HepG2 (cell line): ENCODE results near the gene SAMD4B. TPM values are rescaled to one million over a fixed set of nuclear protein-coding genes. Genes with fewer than 3 reads are reported as not detected.
A peak's percentile ranks its signal among the peaks of the same experiment; 100 is the strongest.

ENCODE experiments used
- BCL6 ChIP-seq: IDR thresholded peaks from 2 replicates; pipeline ENCODE4 v1.6.1; 2016; ENCODE audit warnings: missing genetic modification reagents, missing compliant biosample characterization
- BCLAF1 ChIP-seq: fragments of 450-650 bp; IDR thresholded peaks from 2 replicates; pipeline ENCODE4 v1.6.1; 2017; ENCODE audit warnings: mild to moderate bottlenecking
- CBFB ChIP-seq: sonication (generic); formaldehyde crosslinking; IDR thresholded peaks from 2 replicates; pipeline ENCODE4 v1.4.0; 2020; ENCODE audit warnings: missing genetic modification reagents
- CENPBD1 ChIP-seq: sonication (generic); formaldehyde crosslinking; IDR thresholded peaks from 2 replicates; pipeline ENCODE4 v1.8.0; 2022; ENCODE audit warnings: missing genetic modification reagents, low read depth, mild to moderate bottlenecking, borderline replicate concordance
- GPBP1L1 ChIP-seq: sonication (generic); formaldehyde crosslinking; IDR thresholded peaks from 2 replicates; pipeline ENCODE4 v1.5.0; 2020; ENCODE audit warnings: mild to moderate bottlenecking, missing genetic modification reagents
- KMT2B ChIP-seq: IDR thresholded peaks from 2 replicates; pipeline ENCODE4 v1.6.1; 2016; ENCODE audit warnings: missing genetic modification reagents, missing compliant biosample characterization
- LRRFIP1 ChIP-seq: sonication (generic); formaldehyde crosslinking; conservative IDR thresholded peaks from 2 replicates; pipeline ENCODE4 v1.4.0; 2020; ENCODE audit warnings: missing genetic modification reagents
- NFRKB ChIP-seq: fragments of 450-650 bp; IDR thresholded peaks from 2 replicates; pipeline ENCODE4 v1.6.1; 2017
- SETDB1 ChIP-seq: sonication (generic); formaldehyde crosslinking; IDR thresholded peaks from 2 replicates; pipeline ENCODE4 v1.5.1; 2020; ENCODE audit warnings: missing genetic modification reagents, mild to moderate bottlenecking, borderline replicate concordance
- SIX4 ChIP-seq: sonication (generic); formaldehyde crosslinking; IDR thresholded peaks from 2 replicates; pipeline ENCODE4 v1.4.0; 2020; ENCODE audit warnings: missing genetic modification reagents
- SMC3 ChIP-seq: IDR thresholded peaks from 2 replicates; pipeline ENCODE4 v1.6.1; 2011; ENCODE audit warnings: low read length, improper control_type of control experiment
- ZNF607 ChIP-seq: sonication (generic); formaldehyde crosslinking; IDR thresholded peaks from 2 replicates; pipeline ENCODE4 v1.5.1; 2020; ENCODE audit warnings: missing genetic modification reagents, mild to moderate bottlenecking, borderline replicate concordance
- ZNF780A ChIP-seq: sonication (generic); formaldehyde crosslinking; IDR thresholded peaks from 2 replicates; pipeline ENCODE4 v1.8.0; 2022; ENCODE audit warnings: mild to moderate bottlenecking, missing genetic modification reagents, moderate library complexity
- ZNF782 ChIP-seq: sonication (generic); formaldehyde crosslinking; IDR thresholded peaks from 2 replicates; pipeline ENCODE4 v1.4.0; 2020; ENCODE audit warnings: missing genetic modification reagents, mild to moderate bottlenecking, borderline replicate concordance
- polyA plus RNA-seq, 8 experiments: library from polyadenylated mRNA; depleted of rRNA in 3 of 8; stranded (reverse) in 7 of 8; unstranded in 1 of 8; fragments of >200 nt; fragmentation: Illumina TruSeq in 4 of 8; extraction: Trizol in 4 of 8; gene quantifications; 2 replicates each; pipeline versions ENCODE4 v1.2.1 to v1.2.3, GENCODE V29; 2011 to 2016; ENCODE audit warnings: low read depth in 4 of 8, missing spikeins in 1 of 8, mixed read lengths in 1 of 8; ENCODE audit not compliant: insufficient read depth in 1 of 8
- total RNA-seq, 5 experiments: library from RNA; depleted of rRNA; stranded (reverse); fragments of >200 nt; fragmentation: Illumina TruSeq; extraction: Trizol; gene quantifications; 2 replicates each; pipeline ENCODE4 v1.2.3, GENCODE V29; 2016; ENCODE audit warnings: low read depth in 1 of 5
- TF ChIP-seq, protein P1 (sequence below): sonication (generic); formaldehyde crosslinking; IDR thresholded peaks from 2 replicates; pipeline ENCODE4 v1.5.0; 2020; ENCODE audit warnings: missing genetic modification reagents
- TF ChIP-seq, protein P2 (sequence below): sonication (generic); formaldehyde crosslinking; IDR thresholded peaks from 2 replicates; pipeline ENCODE4 v1.4.0; 2020; ENCODE audit warnings: missing genetic modification reagents, mild to moderate bottlenecking, borderline replicate concordance

Gene SAMD4B
- total and polyA plus RNA-seq, 2 of the 13 experiments (the other 11 are each of a cell fraction or from before 2014, with no cell fraction given), result 26.0 to 31.8 TPM

DNA sequence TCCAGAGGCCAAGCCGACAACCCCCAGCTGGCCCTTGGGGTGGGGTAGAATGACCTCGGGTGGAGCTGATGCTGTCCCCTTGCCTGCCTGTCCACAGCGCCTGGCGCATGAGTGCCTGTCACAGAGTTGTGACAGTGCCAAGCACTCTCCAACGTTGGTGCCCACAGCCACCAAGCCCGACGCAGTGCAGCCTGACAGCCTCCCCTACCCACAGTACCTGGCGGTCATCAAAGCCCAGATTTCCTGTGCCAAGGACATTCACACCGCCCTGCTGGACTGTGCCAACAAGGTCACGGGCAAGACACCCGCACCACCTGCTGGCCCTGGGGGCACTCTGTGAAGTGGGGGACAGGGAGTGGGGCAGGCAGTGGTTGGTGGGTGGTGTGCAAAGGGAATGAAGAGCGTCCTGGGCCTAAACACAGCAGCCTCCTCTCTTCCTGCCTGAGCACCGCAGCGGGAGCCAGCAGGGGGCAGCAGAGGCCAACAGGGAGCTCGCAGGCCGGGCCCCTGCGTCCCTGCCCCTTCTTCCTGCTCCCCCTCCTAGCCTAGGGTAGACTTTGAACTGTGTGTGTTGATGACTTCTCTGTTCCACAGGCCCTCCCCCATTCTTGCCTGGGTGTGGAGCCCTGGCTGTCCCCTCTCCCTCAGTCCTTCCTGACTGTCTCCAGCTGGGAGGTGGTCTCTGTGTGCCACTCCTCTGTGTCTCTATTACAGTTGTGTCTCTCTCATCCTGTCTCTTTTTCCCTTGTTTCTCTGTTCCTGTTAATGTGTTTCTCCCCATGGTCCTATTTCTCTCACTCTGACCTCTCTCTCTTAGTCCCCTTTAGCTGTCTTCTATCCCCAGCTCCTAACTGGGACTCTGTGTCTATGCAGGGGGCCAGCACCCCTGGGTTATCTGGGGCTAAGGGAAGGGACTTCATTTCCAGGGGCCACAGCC is 55.4 kb downstream of the SAMD4B start (continued):
- TF ChIP-seq GPBP1L1 (CRISPR knock-in tag) (no peak), NFRKB (no peak), SIX4 (CRISPR knock-in tag) (no peak), ZNF782 (CRISPR knock-in tag) (no peak; the same call in 1 of the 2 replicates), LRRFIP1 (no peak), ZNF780A (CRISPR knock-in tag) (0 out of 2 replicates have a peak, but pooled peaks have one; percentile 54), ZNF607 (CRISPR knock-in tag) (peak; percentile 61; the same call in 1 of the 2 replicates), CBFB (CRISPR knock-in tag) (peak; percentile 71; the same call in 1 of the 2 replicates), CENPBD1 (no peak), BCL6 (CRISPR knock-in tag) (peak; percentile 61; the same call in 1 of the 2 replicates), KMT2B (CRISPR knock-in tag) (peak; percentile 67), SMC3 (peak; percentile 84), SETDB1 (no peak), BCLAF1 (no peak)
- TF ChIP-seq, protein P1, sequence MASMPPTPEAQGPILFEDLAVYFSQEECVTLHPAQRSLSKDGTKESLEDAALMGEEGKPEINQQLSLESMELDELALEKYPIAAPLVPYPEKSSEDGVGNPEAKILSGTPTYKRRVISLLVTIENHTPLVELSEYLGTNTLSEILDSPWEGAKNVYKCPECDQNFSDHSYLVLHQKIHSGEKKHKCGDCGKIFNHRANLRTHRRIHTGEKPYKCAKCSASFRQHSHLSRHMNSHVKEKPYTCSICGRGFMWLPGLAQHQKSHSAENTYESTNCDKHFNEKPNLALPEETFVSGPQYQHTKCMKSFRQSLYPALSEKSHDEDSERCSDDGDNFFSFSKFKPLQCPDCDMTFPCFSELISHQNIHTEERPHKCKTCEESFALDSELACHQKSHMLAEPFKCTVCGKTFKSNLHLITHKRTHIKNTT (CRISPR knock-in tag), result no peak
- TF ChIP-seq, protein P2, sequence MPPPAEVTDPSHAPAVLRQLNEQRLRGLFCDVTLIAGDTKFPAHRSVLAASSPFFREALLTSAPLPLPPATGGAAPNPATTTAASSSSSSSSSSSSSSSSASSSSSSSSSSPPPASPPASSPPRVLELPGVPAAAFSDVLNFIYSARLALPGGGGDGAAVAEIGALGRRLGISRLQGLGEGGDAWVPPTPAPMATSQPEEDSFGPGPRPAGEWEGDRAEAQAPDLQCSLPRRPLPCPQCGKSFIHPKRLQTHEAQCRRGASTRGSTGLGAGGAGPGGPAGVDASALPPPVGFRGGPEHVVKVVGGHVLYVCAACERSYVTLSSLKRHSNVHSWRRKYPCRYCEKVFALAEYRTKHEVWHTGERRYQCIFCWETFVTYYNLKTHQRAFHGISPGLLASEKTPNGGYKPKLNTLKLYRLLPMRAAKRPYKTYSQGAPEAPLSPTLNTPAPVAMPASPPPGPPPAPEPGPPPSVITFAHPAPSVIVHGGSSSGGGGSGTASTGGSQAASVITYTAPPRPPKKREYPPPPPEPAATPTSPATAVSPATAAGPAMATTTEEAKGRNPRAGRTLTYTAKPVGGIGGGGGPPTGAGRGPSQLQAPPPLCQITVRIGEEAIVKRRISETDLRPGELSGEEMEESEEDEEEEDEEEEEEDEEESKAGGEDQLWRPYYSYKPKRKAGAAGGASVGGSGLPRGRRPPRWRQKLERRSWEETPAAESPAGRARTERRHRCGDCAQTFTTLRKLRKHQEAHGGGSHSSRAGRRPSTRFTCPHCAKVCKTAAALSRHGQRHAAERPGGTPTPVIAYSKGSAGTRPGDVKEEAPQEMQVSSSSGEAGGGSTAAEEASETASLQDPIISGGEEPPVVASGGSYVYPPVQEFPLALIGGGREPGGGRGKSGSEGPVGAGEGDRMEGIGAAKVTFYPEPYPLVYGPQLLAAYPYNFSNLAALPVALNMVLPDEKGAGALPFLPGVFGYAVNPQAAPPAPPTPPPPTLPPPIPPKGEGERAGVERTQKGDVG (CRISPR knock-in tag), result no peak
